Skin of body (tissue), 3 donors: ENCODE data around the gene LTB. TPM values are rescaled to one million over a fixed set of nuclear protein-coding genes. Genes with fewer than 3 reads are reported as not detected.

Source experiments
- DNase-seq: peaks from one replicate; lab custom pipeline; 2025; lab: John Stamatoyannopoulos, UW
- small RNA-seq: library from RNA; depleted of rRNA; stranded (forward); fragments of <200 nt; gene quantifications from one replicate; pipeline ENCODE3, GENCODE V24; 2014; ENCODE audit warnings: low replicate concordance
- total RNA-seq: library from RNA; depleted of rRNA; stranded (reverse); fragments of >200 nt; gene quantifications from one replicate; pipeline ENCODE4 v1.2.3, GENCODE V29; 2014

Gene LTB
- total RNA-seq, 1 donor from 2014 or later: 1.6 TPM

- DNase-seq: no peak
Observed at GRCh38 chr6:31531771-31532643, 50.2 kb downstream of the LTB start.

- no peak for DNase-seq
Observed at GRCh38 chr6:31531162-31531561, 51.1 kb downstream of the LTB start.

GRCh38 chr6:31530659-31531058, 51.6 kb downstream of the LTB start:
- DNase-seq: no peak

Small RNA genes within 50 kb of the gene (small RNA-seq; reads per million reads assigned to genes)
- gene SNORA38 (3.9 reads per million, percentile 90 among the genes with 10 or more reads in this experiment), gene SNORD117 (435 reads per million, percentile 98 among the genes with 10 or more reads in this experiment), gene SNORD84 (not detected), gene UQCRHP1 (not detected)

Other genes starting within 250 kb of the LTB start
- gene HLA-B, start 225.2 kb downstream of the LTB start, total RNA-seq: 155 TPM
- 7.0 TPM for gene MICA, start 178.8 kb downstream of the LTB start, total RNA-seq
- 1.2 TPM for gene MICB, start 84.3 kb downstream of the LTB start, total RNA-seq
- not detected for gene MCCD1, start 53.5 kb downstream of the LTB start, total RNA-seq
- gene DDX39B, start 40.4 kb downstream of the LTB start, total RNA-seq: 267 TPM
- gene ATP6V1G2, start 35.8 kb downstream of the LTB start, total RNA-seq: 1.4 TPM
- gene NFKBIL1, start 34.8 kb downstream of the LTB start, total RNA-seq: 12.1 TPM
- not detected for gene LTA, start 10.1 kb downstream of the LTB start, total RNA-seq
- 1.9 TPM for gene TNF, start 6.9 kb downstream of the LTB start, total RNA-seq
- gene LST1, start 3.9 kb upstream of the LTB start, total RNA-seq: 7.6 TPM
- not detected for gene NCR3, start 10.6 kb upstream of the LTB start, total RNA-seq
- 23.8 TPM for gene AIF1, start 32.8 kb upstream of the LTB start, total RNA-seq
- 49.6 TPM for gene PRRC2A, start 38.3 kb upstream of the LTB start, total RNA-seq
- gene BAG6, start 70.2 kb upstream of the LTB start, total RNA-seq: 101 TPM
- gene APOM, start 73.5 kb upstream of the LTB start, total RNA-seq: 1.2 TPM
- 14.1 TPM for gene C6orf47, start 78.4 kb upstream of the LTB start, total RNA-seq
- gene GPANK1, start 82.6 kb upstream of the LTB start, total RNA-seq: 8.2 TPM
- gene CSNK2B, start 83.7 kb upstream of the LTB start, total RNA-seq: 75.8 TPM
- 4.0 TPM for gene LY6G5B, start 87.6 kb upstream of the LTB start, total RNA-seq
- not detected for gene LY6G5C, start 98.6 kb upstream of the LTB start, total RNA-seq
- gene ABHD16A, start 120.9 kb upstream of the LTB start, total RNA-seq: 36.0 TPM
- not detected for gene LY6G6F, start 124.4 kb upstream of the LTB start, total RNA-seq
- gene LY6G6D, start 132.9 kb upstream of the LTB start, total RNA-seq: 10.3 TPM
- gene LY6G6C, start 139.3 kb upstream of the LTB start, total RNA-seq: 20.4 TPM
- 0.59 TPM for gene MPIG6B, start 140.9 kb upstream of the LTB start, total RNA-seq
- gene DDAH2, start 146.9 kb upstream of the LTB start, total RNA-seq: 62.2 TPM
- 185 TPM for gene CLIC1, start 154.1 kb upstream of the LTB start, total RNA-seq
- 9.1 TPM for gene MSH5, start 157.6 kb upstream of the LTB start, total RNA-seq
- 3.9 TPM for gene SAPCD1, start 180.2 kb upstream of the LTB start, total RNA-seq
- gene VWA7, start 194.9 kb upstream of the LTB start, total RNA-seq: 0.99 TPM
- 29.1 TPM for gene VARS1, start 213.3 kb upstream of the LTB start, total RNA-seq
- gene LSM2, start 224.5 kb upstream of the LTB start, total RNA-seq: 21.0 TPM
- gene HSPA1L, start 232.9 kb upstream of the LTB start, total RNA-seq: 1.8 TPM
- 213 TPM for gene HSPA1A, start 233.1 kb upstream of the LTB start, total RNA-seq
- gene HSPA1B, start 245.3 kb upstream of the LTB start, total RNA-seq: 286 TPM